Stimulated activated naive CD8-positive, alpha-beta T cell treated with anti-CD3 and anti-CD28 coated beads, Interleukin-15, amount 100 ng/mL, for 72 hours (primary cell): Measurements from ENCODE around the gene ASB5.
"Not testable (repeated sequence)": the region's sequence is repeated elsewhere in the genome, so short reads cannot be mapped to it uniquely, and the experiment has no call there.

Experiments
- ATAC-seq: fragments of 150-1000 bp; cut with Tn5 transposase; 2 replicates; pipeline ENCODE4 v1.10.0; 2021; ENCODE audit warnings: mild to moderate bottlenecking, moderate library complexity
- DNase-seq, 2 donors: peaks; one replicate each; pipeline ENCODE4 v3.0.0; 2021 to 2022
- H3K27ac Mint-ChIP-seq, 2 donors: one replicate each; pipeline ENCODE4 v1.8.0; 2022; ENCODE audit warnings: mild to moderate bottlenecking in 2 of 2, mixed read lengths in 2 of 2, moderate library complexity in 2 of 2
- H3K27me3 Mint-ChIP-seq: one replicate; pipeline ENCODE4 v1.8.0; 2022; ENCODE audit warnings: mixed read lengths
- H3K4me1 Mint-ChIP-seq: one replicate; pipeline ENCODE4 v1.8.0; 2022; ENCODE audit warnings: mild to moderate bottlenecking, mixed read lengths
- H3K4me3 Mint-ChIP-seq, 2 donors: one replicate each; pipeline ENCODE4 v1.8.0; 2022; ENCODE audit warnings: mild to moderate bottlenecking in 2 of 2, mixed read lengths in 2 of 2, moderate library complexity in 1 of 2
- H3K9me3 Mint-ChIP-seq, 2 donors: one replicate each; pipeline ENCODE4 v1.8.0; 2022; ENCODE audit warnings: mixed read lengths in 2 of 2

Gene ASB5

GRCh38 chr4:176291748-176292147, 22.7 kb upstream of the ASB5 start:
- H3K4me3 Mint-ChIP-seq: no peak overlapping the region
- no peaks in the 10 kb centered on the region for H3K27me3 Mint-ChIP-seq
- ATAC-seq (no peak), DNase-seq (no peak)
- H3K9me3 Mint-ChIP-seq: no peaks in the 10 kb centered on the region
- H3K4me1 Mint-ChIP-seq: no peaks in the 10 kb centered on the region
- no peak overlapping the region for H3K27ac Mint-ChIP-seq

- Mint-ChIP-seq H3K4me1 (no peaks in the 10 kb centered on the region), H3K27me3 (no peaks in the 10 kb centered on the region), H3K4me3 (no peak overlapping the region), H3K27ac (no peak overlapping the region), H3K9me3 (no peaks in the 10 kb centered on the region)
- no peak for DNase-seq
- ATAC-seq: no peak
These were observed 21.5 kb upstream of the ASB5 start for GRCh38 chr4:176290520-176290919.

GRCh38 chr4:176289561-176289960, 20.5 kb upstream of the ASB5 start:
- Mint-ChIP-seq H3K9me3 (no peaks in the 10 kb centered on the region), H3K4me3 (no peak overlapping the region), H3K4me1 (no peaks in the 10 kb centered on the region), H3K27ac (no peak overlapping the region), H3K27me3 (no peaks in the 10 kb centered on the region)
- no peak for DNase-seq
- ATAC-seq: no peak

GRCh38 chr4:176288020-176288419, 19.0 kb upstream of the ASB5 start:
- H3K27me3 Mint-ChIP-seq: no peaks in the 10 kb centered on the region
- DNase-seq (no peak), ATAC-seq (no peak)
- no peak overlapping the region for H3K4me3 Mint-ChIP-seq
- no peak overlapping the region for H3K27ac Mint-ChIP-seq
- H3K4me1 Mint-ChIP-seq: no peaks in the 10 kb centered on the region
- no peaks in the 10 kb centered on the region for H3K9me3 Mint-ChIP-seq

GRCh38 chr4:176287546-176287945, 18.5 kb upstream of the ASB5 start:
- H3K4me1 Mint-ChIP-seq: no peaks in the 10 kb centered on the region
- no peak overlapping the region for H3K27ac Mint-ChIP-seq
- no peak for ATAC-seq
- H3K9me3 Mint-ChIP-seq: no peaks in the 10 kb centered on the region
- no peaks in the 10 kb centered on the region for H3K27me3 Mint-ChIP-seq
- DNase-seq: no peak
- no peak overlapping the region for H3K4me3 Mint-ChIP-seq

GRCh38 chr4:176286728-176287127, 17.7 kb upstream of the ASB5 start:
- Mint-ChIP-seq H3K4me3 (no peak overlapping the region), H3K27me3 (no peaks in the 10 kb centered on the region)
- no peak for ATAC-seq

GRCh38 chr4:176279560-176279959, 10.5 kb upstream of the ASB5 start:
- not testable (repeated sequence) for H3K27me3 Mint-ChIP-seq, H3K4me1 Mint-ChIP-seq, H3K9me3 Mint-ChIP-seq, H3K27ac Mint-ChIP-seq, H3K4me3 Mint-ChIP-seq, DNase-seq, ATAC-seq

More at GRCh38 chr4:176286728-176287127, 17.7 kb upstream of the ASB5 start:
- no peak for DNase-seq
- Mint-ChIP-seq H3K27ac (no peak overlapping the region), H3K4me1 (no peaks in the 10 kb centered on the region), H3K9me3 (no peaks in the 10 kb centered on the region)

GRCh38 chr4:176277162-176277904, 8.3 kb upstream of the ASB5 start:
- ATAC-seq: peak; percentile 64
- Mint-ChIP-seq H3K27me3 (peaks cover 9% of the 10 kb centered on the region), H3K9me3 (no peaks in the 10 kb centered on the region), H3K4me3 (no peak overlapping the region), H3K27ac (no peak overlapping the region), H3K4me1 (peaks cover 6% of the 10 kb centered on the region)
- DNase-seq: peak; percentile 4 to 16

- no peak overlapping the region for H3K27ac Mint-ChIP-seq
- H3K27me3 Mint-ChIP-seq: peaks cover 9% of the 10 kb centered on the region
- no peak for DNase-seq
- peaks cover 6% of the 10 kb centered on the region for H3K4me1 Mint-ChIP-seq
- ATAC-seq: no peak
- H3K9me3 Mint-ChIP-seq: no peaks in the 10 kb centered on the region
- no peak overlapping the region for H3K4me3 Mint-ChIP-seq
These were observed 7.7 kb upstream of the ASB5 start for GRCh38 chr4:176276710-176277109.

- no peak for DNase-seq
- Mint-ChIP-seq H3K9me3 (no peaks in the 10 kb centered on the region), H3K4me1 (peaks cover 6% of the 10 kb centered on the region), H3K4me3 (no peak overlapping the region), H3K27me3 (peaks cover 9% of the 10 kb centered on the region), H3K27ac (no peak overlapping the region)
- ATAC-seq: no peak
These were observed 5.4 kb upstream of the ASB5 start for GRCh38 chr4:176274441-176274840.

- Mint-ChIP-seq H3K4me3 (no peak overlapping the region), H3K27me3 (peaks cover 9% of the 10 kb centered on the region), H3K4me1 (peaks cover 6% of the 10 kb centered on the region), H3K27ac (no peak overlapping the region), H3K9me3 (no peaks in the 10 kb centered on the region)
- ATAC-seq: no peak
- DNase-seq: no peak
These were observed 4.7 kb upstream of the ASB5 start for GRCh38 chr4:176273736-176274135.

GRCh38 chr4:176272799-176273198, 3.8 kb upstream of the ASB5 start:
- Mint-ChIP-seq H3K4me1 (peaks cover 6% of the 10 kb centered on the region), H3K9me3 (no peaks in the 10 kb centered on the region), H3K27ac (no peak overlapping the region), H3K27me3 (peaks cover 9% of the 10 kb centered on the region), H3K4me3 (no peak overlapping the region)
- no peak for DNase-seq
- ATAC-seq: no peak

- Mint-ChIP-seq H3K4me3 (no peak overlapping the region), H3K27me3 (no peaks in the 10 kb centered on the region), H3K27ac (no peak overlapping the region), H3K9me3 (no peaks in the 10 kb centered on the region), H3K4me1 (no peaks in the 10 kb centered on the region)
- ATAC-seq (no peak), DNase-seq (no peak)
These were observed 2.7 kb upstream of the ASB5 start for GRCh38 chr4:176271749-176272148.

- ATAC-seq (no peak), DNase-seq (no peak)
- H3K27ac Mint-ChIP-seq: no peak overlapping the region
- no peaks in the 10 kb centered on the region for H3K9me3 Mint-ChIP-seq
- no peak overlapping the region for H3K4me3 Mint-ChIP-seq
- H3K27me3 Mint-ChIP-seq: no peaks in the 10 kb centered on the region
- H3K4me1 Mint-ChIP-seq: no peaks in the 10 kb centered on the region
These were observed 1.6 kb upstream of the ASB5 start for GRCh38 chr4:176270669-176271068.

- no peak for DNase-seq
- Mint-ChIP-seq H3K4me1 (no peaks in the 10 kb centered on the region), H3K27ac (no peak overlapping the region), H3K4me3 (no peak overlapping the region), H3K27me3 (no peaks in the 10 kb centered on the region), H3K9me3 (no peaks in the 10 kb centered on the region)
- no peak for ATAC-seq
These were observed 3.0 kb downstream of the ASB5 start for GRCh38 chr4:176266026-176266425.

GRCh38 chr4:176262243-176262642, 6.8 kb downstream of the ASB5 start:
- Mint-ChIP-seq H3K4me3 (no peak overlapping the region), H3K27me3 (peaks cover 4% of the 10 kb centered on the region), H3K9me3 (no peaks in the 10 kb centered on the region), H3K27ac (no peak overlapping the region), H3K4me1 (no peaks in the 10 kb centered on the region)
- no peak for ATAC-seq
- no peak for DNase-seq

GRCh38 chr4:176261481-176261880, 7.5 kb downstream of the ASB5 start:
- no peak overlapping the region for H3K27ac Mint-ChIP-seq
- H3K27me3 Mint-ChIP-seq: peaks cover 11% of the 10 kb centered on the region
- ATAC-seq (no peak), DNase-seq (no peak)
- no peak overlapping the region for H3K4me3 Mint-ChIP-seq
- no peaks in the 10 kb centered on the region for H3K4me1 Mint-ChIP-seq
- H3K9me3 Mint-ChIP-seq: no peaks in the 10 kb centered on the region
